NCI-H2107 (cell line): ENCODE results near the gene AKR1C1.
"Not testable (repeated sequence)": the region's sequence is repeated elsewhere in the genome, so short reads cannot be mapped to it uniquely, and the experiment has no call there.

Source experiments
- DNase-seq: peaks from one replicate; lab custom pipeline; 2025; lab: John Stamatoyannopoulos, UW

AKR1C1 gene

DNA sequence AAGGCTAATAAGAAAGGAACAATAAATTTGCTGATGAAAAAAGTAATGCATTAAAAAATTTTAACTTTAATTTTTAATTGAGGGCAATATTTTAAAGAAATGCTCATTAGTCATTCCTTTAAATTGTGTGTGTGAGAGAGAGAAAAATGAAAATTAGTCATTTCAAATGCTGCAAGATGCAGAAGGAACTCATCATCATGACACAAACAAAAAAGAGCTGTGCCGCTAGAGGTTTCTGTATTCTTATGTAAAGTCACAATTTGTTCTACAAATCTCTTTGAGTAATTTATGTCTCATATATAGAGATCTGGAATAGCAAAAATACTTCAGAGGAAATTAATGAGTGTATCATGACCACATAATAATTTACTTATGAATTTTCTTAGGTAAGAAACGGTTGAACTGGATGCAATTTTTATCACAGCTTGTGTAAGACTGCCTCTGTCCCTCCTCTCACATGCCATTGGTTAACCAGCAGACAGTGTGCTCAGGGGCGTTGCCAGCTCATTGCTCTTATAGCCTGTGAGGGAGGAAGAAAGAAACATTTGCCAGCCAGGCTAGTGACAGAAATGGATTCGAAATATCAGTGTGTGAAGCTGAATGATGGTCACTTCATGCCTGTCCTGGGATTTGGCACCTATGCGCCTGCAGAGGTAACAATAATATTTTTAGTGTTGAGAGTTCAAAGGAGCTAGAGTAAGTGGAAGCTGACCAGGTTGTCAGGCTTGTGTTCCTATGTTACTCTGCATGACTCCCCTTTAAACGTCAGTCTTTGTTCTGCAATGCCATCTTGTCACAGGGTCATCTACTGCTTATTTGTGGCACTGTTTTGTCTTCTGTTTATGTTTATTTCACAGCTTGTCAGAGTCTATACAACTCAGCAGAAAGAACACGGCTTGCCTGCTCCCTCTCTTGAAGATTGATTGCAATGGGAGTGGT is at the start of gene AKR1C1:
AKR1C1 (plus strand) TSS at position 540 of the 939 bp plus-strand sequence; CDS start at position 570, 30 bp downstream.
- not testable (repeated sequence) for DNase-seq

DNA sequence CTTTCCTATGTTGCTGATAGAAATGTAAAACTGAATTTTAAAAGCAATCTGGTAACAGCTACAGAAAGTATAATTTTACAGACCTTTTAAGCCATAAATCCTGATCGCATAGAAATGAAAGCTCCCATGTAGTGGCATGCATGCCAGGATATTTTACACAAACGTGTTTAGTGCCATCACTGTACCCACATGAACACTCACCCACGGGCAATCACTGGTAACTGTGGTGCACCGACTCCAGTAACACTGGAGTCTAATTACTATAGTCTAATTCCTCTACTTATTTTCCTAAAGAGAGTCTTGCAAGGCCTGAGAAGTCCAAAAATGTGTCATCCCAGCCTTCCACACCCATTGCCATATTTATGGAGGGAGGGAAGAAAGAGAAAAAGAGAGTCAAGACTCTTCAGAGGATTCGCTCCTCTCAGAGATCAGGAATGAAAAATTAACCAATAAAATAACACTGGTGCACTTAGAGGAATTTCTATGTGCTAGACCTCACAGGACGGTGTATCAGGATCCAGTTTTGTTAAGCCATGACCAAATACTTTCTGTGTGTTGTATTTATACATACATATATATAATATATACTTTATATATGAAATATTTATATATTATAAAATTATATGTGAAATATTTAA is 48.9 kb upstream of the AKR1C1 start:
- no peak for DNase-seq

DNA sequence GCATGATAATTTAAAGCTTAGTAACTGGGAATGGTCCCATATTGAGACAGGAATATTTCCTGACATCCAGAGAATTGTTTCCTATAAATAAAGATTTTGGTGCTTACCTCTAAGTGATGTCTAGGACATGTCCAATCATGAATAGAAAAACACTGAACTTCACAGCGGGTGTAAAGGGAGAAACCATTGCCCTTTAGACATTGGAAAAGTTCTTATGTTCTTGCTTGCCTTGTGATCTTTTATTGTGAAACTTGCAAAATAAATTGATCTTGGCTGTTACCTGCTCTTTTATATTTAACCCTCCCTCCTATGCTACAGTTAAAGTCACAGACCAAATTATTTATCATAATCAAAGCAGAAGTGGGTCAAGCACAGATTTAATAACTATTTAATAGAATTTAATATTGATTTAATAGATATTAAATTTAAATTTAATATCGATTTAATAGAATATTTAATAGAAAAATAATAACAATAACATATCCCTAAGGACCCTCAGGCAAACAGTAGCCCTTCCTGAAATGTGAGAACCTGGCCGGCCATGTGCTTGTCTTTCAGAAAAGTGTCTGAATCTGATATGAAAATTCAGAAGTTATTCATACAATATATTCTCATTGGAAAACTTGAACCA is 47.0 kb upstream of the AKR1C1 start:
- DNase-seq = no peak

DNA sequence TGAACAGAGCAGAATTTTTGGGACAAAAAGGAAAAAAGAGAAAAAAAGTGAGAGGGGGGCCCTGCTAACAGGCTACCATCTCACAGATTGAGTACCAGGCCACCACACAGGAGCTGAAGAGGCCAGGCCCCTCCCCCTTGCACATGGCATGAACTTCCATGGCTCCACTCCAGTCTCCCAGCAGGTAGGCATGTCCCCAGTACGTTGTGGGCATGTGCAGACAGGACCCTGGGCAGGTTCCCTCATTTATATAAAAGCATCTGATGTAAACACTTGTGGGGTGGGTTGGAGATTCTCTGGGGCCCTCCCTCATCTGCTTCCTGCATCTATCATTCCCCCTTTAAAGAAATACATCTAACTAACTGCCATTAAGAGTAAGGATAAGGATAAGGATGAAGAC is 45.0 kb upstream of the AKR1C1 start:
- DNase-seq = no peak

DNA sequence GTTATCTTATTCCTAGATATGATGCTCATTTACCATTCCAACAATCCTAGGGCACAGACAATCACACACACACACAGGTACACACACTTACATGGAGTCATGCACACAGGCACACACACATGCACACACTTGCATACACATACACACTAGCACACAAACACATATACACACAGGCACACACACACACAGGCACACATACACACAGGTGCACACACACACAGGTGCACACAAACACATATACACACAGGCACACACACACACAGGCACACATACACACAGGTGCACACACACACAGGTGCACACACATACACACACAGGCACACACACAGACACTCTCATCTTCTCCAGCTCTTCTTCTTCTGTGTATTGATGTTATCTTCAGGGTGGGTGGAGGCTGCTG is 38.7 kb upstream of the AKR1C1 start:
- DNase-seq = not testable (repeated sequence)

DNA sequence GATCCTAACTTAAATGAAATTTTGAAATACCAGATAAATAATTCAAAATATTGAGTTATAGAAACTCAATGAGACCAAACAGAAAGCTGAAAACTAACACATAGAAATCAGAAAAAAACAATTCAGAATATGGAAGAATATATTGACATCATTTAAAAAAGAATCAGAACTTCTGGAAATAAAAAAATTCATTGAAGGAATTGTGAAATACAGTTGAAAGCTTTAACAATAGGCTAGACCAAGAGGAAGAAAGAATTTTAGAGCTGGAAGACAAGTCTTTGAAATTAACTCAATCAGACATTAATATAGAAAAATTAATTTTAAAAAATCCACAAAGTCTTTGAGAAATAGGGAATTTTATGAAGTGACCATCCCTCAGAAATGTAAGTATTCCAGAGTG is 36.8 kb upstream of the AKR1C1 start:
- no peak for DNase-seq

DNA sequence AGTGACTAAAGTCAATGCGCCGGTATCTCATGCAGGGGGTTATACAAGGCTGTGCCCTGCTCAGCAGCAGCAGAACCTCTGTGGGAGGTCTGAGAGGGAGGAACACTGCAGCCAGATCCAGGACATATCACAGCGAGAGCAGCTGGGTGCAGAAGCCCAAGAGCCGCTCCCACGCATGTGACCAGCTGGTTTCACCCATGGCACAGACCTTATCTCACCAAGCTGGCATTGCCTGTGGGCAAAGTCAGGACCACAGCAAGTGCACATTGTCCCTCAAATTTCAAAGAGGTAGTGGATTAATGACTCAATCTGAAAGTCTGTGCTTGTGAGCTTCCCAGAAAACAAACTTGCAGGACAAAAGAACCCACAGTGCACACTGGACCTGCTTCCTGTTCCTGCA is 31.6 kb upstream of the AKR1C1 start:
- DNase-seq = no peak

DNA sequence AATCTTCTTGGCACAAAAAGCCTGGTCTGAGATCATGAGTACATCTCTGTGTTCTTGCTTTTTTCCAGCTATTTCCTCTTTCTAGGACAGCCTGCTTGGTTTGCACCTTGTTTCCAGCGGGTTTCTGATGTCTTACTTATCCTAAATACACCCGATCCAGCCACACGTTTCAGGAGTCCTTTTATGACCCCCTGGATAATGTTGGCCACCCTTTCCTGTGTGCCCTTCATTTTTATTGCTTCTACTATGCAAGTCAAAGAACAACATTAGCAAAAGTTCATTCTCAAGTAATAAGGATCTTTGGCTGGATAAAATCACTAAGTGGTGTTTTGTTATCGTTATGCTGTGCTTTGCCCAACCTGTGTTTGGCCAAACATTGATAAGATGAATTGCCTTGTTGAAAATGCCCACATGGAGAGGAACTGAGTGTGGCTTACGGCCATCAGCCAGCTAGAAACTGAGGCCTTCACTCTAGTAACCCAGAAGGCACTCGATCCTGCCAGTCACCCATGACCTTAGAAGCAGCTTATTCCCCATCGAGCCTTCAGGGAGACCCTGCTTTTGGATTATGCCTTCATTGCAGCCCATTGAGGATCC is 28.7 kb upstream of the AKR1C1 start:
- no peak for DNase-seq

DNA sequence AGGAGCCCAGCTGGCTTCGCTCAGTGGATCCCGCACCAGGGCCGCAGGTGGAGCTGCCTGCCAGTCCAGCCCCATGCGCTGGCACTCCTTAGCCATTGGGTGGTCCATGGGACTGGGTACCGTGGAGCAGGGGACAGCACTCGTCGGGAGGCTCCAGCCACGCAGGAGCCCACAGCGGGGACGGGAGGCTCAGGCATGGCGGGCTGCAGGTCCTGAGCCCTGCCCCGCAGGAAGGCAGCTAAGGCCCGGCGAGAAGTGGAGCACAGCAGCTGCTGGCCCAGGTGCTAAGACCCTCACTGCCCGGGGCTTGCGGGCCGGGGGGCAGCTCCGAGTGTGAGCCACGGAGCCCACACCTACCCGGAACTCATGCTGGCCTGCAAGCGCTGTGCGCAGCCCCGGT is 25.9 kb upstream of the AKR1C1 start:
- no peak for DNase-seq

DNA sequence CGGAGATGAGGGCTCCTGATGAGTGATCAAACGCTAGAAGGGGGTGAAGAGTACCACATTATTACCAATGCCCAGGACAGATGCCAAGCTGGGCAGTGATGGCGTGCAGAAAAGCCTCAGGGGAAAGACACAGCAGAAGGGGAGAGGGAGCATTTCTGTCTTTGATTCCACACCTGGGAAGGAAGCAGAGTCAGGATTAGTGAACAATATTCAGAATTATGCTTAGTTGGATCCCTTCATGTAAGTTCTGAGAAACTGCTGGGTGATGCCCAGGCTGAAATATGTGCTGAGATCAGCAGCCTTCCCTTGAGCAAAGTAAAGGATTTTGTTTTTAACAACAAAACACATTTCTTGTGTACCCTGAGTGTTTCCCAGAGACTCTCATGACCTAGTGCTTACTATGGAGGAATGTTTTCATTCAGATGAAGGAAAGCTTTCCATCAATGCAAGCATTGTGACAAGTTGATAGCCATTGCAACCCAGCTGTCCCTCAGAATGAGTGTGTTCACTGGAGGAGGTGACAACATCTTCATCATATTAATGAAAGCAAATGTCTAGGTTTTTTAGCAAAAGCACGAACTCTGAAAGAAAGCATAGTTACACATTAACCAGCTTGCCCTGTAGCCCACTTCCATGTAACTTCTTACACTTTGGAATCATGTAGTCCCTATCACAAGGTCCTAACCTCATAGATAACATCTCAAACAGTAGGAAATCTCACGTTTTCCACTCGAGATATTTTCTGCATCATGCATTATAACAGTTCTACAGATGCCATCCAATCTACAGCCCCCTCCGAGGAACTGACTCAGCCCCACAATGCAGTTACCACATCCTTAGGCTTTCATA is 23.8 kb upstream of the AKR1C1 start:
- no peak for DNase-seq

DNA sequence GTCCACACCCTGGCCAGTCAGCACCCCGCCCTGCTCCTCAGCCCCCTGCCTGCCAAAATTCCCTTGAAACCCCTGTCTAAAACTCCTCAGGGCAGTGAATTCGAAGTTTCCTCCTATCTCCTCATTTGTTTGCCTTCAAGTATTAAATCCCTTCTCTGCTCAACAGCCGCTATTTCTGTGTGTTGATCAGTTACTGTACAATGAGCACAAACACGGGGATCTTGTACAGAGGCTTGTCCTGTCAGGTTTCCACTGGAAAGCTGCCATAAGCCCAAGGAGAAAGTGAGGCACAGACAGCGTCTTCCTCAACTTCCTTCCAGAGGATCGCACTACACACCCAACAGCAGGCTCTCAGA is 23.2 kb upstream of the AKR1C1 start:
- not testable (repeated sequence) for DNase-seq

DNA sequence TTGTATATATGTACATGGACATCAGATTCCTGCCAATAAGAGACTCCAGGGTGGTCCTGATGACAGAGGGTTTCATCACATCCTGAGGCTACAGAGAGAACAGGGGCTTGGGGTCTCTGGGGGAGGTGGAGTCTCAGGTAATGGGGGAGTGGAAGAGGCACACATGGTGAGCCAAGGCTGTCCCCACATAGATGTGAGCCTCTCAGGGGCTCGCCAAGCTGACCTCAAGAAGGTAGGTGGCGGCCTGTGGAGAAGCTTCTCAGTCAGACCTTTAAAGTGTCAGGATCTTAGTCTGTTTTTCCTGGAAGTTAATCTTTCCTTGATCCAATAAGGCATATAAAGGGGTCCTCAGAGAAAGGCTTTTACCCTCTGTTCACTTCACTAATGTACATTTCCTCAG is 22.3 kb upstream of the AKR1C1 start:
- not testable (repeated sequence) for DNase-seq

DNA sequence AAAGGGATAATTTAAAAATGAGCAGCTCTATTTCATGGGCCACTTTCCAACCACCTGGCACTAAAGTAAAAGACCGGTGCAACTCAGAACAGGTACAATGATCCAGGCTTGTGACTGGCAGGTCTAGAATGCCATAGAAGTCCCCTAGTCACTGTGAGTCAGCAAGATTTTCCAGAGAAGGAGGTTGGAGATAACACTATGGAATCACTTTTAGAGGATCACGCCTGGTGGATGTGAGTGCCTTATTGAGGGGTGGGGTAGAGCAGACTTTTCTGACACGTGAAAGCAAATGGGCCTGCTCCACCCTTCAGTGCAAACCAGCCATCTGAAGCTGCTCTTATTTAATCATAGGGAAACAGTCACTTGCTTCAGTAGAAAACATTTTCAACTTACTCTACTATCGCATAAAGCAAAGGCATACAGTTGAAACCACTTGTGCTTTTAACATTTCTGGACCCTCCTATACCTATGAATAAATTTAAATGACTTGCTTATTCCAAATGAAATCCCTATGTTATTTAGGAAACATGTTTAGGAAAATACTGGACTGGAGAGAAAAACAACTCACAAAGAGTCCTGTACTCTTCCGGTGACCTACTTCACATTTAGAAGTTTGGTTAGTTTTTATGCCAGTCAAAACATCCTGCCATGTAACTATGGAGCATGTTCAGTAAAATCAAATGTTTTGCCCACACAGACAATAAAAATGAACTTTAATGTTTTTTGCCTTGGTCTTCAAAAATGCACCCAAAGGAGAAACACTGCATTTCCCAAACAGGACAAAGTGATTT is 21.5 kb upstream of the AKR1C1 start:
- DNase-seq = no peak

DNA sequence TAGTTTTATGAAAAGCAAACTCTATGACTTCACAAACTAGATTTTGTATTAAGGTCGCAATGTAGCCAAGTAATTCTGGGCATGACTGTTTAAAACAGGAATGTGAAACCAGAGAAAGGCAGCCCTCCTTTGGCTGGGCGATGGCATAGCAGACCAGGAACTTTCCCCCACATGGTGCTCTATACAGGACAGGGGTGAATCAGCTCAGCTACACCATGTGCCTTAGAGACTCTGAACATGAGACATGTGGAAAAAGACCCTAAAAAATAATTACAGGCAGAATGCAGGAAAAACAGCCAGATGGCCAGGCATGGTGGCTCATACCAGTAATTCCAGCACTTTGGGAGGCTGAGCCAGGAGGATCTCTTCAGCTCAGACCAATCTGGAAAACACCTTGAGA is 20.3 kb upstream of the AKR1C1 start:
- not testable (repeated sequence) for DNase-seq

DNA sequence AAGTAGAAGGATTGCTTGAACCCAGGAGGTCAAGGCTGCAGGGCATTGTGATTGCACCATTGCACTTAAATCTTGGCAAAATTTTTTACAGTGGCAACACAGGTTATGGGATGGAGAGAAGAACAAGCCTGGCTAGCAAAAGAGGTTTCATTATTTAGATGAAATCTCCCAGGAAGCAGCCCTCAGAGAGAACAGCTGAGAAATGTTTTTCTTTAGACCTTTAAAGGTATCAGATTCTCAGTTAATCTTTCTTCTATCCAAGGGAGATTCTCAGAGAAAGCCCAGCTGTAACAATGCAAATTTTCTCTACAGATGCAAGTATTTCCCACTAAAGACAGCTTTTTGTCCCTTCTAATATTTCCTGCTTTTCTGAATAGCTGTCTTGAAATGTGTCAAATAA is 19.8 kb upstream of the AKR1C1 start:
- not testable (repeated sequence) for DNase-seq

DNA sequence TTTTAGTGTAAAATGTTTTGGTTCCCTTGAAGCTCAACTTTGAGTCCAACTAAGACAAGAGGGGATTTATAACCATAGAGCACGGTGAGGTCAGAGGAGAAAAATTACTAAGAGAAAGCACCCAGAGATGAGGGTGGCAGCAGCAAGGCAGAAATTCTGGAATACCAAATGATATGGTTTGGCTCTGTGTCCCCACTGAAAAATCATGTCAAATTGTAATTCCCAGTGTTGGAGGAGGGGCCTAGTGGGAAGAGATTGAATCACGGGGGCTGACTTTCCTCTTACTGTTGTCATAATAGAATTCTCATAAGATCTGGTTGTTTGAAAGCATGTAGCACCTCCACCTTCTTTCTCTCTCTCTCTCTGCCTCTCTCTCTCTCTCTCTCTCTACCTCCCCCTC is 19.4 kb upstream of the AKR1C1 start:
- no peak for DNase-seq

DNA sequence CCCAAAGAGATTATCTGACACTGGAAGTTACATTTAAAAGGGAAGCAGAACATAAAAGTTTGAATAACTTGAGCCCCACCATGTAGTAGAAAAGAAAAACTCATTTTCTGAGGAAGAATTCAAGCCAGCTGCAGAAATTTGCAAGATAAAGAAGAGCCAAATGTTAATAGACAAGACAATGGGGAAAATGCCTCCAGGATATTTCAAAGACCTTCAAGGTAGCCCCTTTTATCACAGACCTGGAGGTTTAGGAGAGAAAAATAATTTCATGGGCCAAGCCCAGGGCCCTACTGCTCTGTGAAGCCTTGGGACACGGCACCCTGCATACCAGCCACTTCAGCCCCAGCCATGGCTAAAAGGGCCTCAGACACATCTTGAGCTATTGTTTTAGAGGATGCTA is 18.4 kb upstream of the AKR1C1 start:
- no peak for DNase-seq

DNA sequence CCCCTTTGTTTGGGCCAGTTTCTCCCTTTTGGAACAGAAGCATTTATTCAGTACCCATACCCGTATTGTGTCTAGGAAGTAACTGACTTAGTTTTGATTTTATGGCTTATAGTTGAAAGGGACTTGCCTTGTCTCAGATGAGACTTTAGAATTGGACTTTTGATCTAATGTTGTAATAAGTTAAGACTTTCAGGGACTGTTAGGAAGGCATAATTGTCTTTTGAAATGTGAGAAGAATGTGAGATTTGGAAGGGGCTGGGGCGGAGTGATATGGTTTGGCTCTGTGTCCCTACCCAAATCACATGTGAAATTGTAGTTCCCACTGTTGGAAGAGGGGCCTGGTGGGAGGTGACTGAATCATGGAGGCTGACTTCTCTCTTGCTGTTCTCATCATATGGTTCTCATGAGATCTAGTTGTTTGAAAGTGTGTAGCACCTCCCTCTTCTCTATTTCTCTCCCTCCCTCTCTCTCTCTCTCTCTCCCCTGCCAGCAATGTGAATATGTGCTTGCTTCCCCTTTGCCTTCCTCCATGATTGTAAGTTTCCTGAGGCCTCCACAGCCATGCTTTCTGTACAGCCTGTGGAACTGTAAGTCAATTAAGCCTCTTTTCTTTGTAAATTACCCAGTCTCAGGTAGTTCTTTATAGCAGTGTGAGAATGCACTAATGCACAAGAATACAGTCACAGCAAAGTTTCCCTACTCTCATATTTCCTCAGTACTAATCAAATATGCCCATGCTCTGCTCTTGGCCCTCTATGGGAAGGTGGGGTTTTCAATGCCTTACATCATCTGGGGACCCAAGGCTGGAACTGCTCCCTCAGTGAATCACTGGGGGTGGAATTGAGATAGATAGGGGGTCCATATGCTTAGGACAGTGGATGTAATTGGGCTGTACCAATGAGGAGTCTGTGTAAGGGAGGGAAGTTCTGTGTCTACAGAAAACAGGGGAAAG is 17.2 kb upstream of the AKR1C1 start:
- no peak for DNase-seq

DNA sequence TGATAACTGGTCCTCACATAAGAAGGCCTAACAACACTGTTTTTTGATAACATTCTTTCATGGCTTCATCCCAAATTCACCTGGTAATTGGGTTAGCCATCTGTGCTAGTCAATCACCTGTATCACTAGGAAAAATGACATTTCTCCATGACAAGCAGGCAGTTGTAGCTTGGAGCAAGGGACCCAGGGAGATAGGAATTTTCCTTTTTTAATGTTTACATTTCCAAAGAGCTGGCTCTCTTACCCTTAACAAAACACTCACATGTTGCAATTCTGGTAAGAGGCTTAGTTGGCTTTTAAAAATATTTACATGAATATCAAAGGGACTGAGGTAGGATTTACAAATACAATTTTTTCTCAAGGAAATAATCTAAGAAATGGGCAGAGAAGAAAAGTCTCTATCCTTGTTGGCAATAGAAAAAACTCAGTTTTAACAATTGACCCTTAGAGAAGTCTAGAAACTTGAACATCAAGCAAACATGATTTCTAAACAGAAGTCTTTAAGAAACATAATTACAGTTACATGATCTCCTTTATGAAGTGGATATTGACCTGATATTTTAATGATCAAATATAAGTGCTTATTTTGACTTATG is 16.1 kb upstream of the AKR1C1 start:
- DNase-seq = no peak
